ENCODE results near the gene AQR. TPM values are rescaled to one million over a fixed set of nuclear protein-coding genes. Genes with fewer than 3 reads are reported as not detected.

Gene AQR
- total RNA-seq, 1 experiment from 2014 or later = 54.4 TPM

DNA sequence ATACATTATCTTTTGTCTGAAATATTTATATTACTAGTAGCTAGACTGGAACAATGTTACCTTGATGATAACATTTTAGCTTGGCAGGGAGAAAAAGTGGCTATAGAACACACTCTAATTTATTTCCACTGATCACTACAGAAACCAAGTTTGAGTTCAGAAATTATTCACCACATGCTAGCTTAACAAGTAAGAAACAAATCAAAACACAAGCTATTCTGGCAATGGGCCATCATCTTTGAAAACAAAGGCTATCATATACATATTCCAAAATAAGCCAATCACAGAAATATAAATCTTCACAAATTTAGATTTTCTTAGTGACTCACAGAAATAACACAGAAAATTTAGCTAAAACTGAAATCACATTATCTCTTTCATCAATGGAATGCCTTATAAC lies 17.1 kb downstream of the AQR start:
- H2AK5ac ChIP-seq (ENCODE audit: insufficient read length, low read length) = no peak overlapping the region
- no peaks in the 10 kb centered on the region for H3K27me3 Mint-ChIP-seq (ENCODE audit: low read depth)
- H3K23me2 ChIP-seq (ENCODE audit: insufficient read length, low read depth, low read length, poor library complexity, severe bottlenecking) = no peaks in the 10 kb centered on the region
- H3K4ac ChIP-seq (ENCODE audit: low read depth, low read length) = no peak overlapping the region
- no peak overlapping the region for H4K91ac ChIP-seq (ENCODE audit: insufficient read length, low read depth, low read length)
- no peak overlapping the region for H3K9ac ChIP-seq (ENCODE audit: extremely low read depth, insufficient read length, low read length)
- no peaks in the 10 kb centered on the region for H3K9me3 ChIP-seq (ENCODE audit: control insufficient read depth, low read depth, low read length)
- no peak overlapping the region for H3T11ph ChIP-seq (ENCODE audit: low read length)
- H3K9me3 Mint-ChIP-seq = peaks cover 5% of the 10 kb centered on the region in 2 experiments; a peak in 3 of 5 replicates
- H2BK5ac ChIP-seq (ENCODE audit: insufficient read length, low read length) = no peak overlapping the region
- no peak overlapping the region for H3K56ac ChIP-seq (ENCODE audit: insufficient read length, low read depth, low read length)
- no peaks in the 10 kb centered on the region for H3K27me3 ChIP-seq (ENCODE audit: insufficient read depth, low read length)
- no peak overlapping the region for H3K4me3 Mint-ChIP-seq
- H3K79me2 ChIP-seq (ENCODE audit: insufficient read depth, low read length) = no peaks in the 10 kb centered on the region
- no peak overlapping the region for H4K5ac ChIP-seq (ENCODE audit: insufficient read length, low read depth, low read length)
- H2BK15ac ChIP-seq (ENCODE audit: low read depth, low read length) = no peak overlapping the region
- H3K4me1 Mint-ChIP-seq = no peaks in the 10 kb centered on the region
- H2BK12ac ChIP-seq (ENCODE audit: insufficient read length, low read depth, low read length) = no peak overlapping the region
- no peak overlapping the region for H2BK20ac ChIP-seq (ENCODE audit: low read depth, low read length, poor library complexity, severe bottlenecking)
- H2AFZ ChIP-seq (ENCODE audit: low read length) = no peak overlapping the region
- H3K4me1 ChIP-seq (ENCODE audit: insufficient read depth, low read length) = no peaks in the 10 kb centered on the region
- no peak overlapping the region for H3K27ac Mint-ChIP-seq
- TF ChIP-seq, protein P1, sequence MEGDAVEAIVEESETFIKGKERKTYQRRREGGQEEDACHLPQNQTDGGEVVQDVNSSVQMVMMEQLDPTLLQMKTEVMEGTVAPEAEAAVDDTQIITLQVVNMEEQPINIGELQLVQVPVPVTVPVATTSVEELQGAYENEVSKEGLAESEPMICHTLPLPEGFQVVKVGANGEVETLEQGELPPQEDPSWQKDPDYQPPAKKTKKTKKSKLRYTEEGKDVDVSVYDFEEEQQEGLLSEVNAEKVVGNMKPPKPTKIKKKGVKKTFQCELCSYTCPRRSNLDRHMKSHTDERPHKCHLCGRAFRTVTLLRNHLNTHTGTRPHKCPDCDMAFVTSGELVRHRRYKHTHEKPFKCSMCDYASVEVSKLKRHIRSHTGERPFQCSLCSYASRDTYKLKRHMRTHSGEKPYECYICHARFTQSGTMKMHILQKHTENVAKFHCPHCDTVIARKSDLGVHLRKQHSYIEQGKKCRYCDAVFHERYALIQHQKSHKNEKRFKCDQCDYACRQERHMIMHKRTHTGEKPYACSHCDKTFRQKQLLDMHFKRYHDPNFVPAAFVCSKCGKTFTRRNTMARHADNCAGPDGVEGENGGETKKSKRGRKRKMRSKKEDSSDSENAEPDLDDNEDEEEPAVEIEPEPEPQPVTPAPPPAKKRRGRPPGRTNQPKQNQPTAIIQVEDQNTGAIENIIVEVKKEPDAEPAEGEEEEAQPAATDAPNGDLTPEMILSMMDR (conservative IDR thresholded peaks at IDR 0.05) = no peak
- no peaks in the 10 kb centered on the region for H3K79me1 ChIP-seq (ENCODE audit: insufficient read depth, low read depth, low read length, poor library complexity, severe bottlenecking)
- H2BK120ac ChIP-seq (ENCODE audit: low read depth, low read length, poor library complexity, severe bottlenecking) = no peak overlapping the region
- H3K4me2 ChIP-seq (ENCODE audit: insufficient read depth, insufficient read length, low read length) = no peak overlapping the region
- no peak overlapping the region for H3K18ac ChIP-seq (ENCODE audit: insufficient read length, low read depth, low read length)
- DNase-seq = no peak
- no peaks in the 10 kb centered on the region for H4K20me1 ChIP-seq (ENCODE audit: control insufficient read depth, insufficient read depth, insufficient read length)
- H3K36me3 Mint-ChIP-seq (ENCODE audit: insufficient read depth in 1 of 3, low read depth in 3 of 3) = peaks cover 23 to 52% (median 45%) of the 10 kb centered on the region in 3 experiments
- H3K27ac ChIP-seq (ENCODE audit: insufficient read length, low read depth, low read length) = no peak overlapping the region
- H3K14ac ChIP-seq (ENCODE audit: insufficient read depth, low read length) = no peak overlapping the region
- H3K23ac ChIP-seq (ENCODE audit: insufficient read length, low read depth, low read length) = no peak overlapping the region
- no peak overlapping the region for H4K8ac ChIP-seq (replicated peaks; ENCODE audit: insufficient read length, low read depth, low read length)
